DMS 273 (cell line): Measurements from ENCODE around the gene COG5.
"Not testable (repeated sequence)": the region's sequence is repeated elsewhere in the genome, so short reads cannot be mapped to it uniquely, and the experiment has no call there.

Experiments
- DNase-seq: peaks from one replicate; lab custom pipeline; 2025; ENCODE audit not compliant: unreplicated experiment; lab: John Stamatoyannopoulos, UW

COG5 gene

DNA sequence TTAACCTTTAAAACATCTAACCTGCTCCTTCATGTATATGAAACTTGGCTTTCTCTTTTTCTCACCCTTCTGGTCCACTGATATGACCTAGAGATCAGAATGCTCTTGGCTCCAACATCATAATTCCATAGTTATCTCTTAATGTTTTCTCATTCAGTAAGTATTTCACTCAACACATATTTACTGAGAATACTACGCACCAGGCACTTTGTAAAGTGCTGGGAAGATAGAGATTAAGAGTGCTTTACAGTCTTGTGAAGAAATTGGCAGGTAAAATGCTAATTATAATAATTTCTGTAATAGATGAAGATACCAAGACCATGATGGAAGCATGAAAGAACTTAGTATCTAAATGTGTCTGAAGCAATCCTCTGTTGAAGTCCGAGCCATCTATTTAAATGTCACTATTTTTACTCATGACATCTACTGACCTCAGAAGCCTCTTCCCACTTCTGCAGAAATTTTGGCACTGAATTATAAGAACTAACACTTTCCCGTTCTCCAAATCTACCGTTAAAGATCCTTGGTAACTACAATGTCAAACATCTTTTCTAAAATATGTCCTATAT, 278.7 kb downstream of the COG5 start:
- no peak for DNase-seq

DNA sequence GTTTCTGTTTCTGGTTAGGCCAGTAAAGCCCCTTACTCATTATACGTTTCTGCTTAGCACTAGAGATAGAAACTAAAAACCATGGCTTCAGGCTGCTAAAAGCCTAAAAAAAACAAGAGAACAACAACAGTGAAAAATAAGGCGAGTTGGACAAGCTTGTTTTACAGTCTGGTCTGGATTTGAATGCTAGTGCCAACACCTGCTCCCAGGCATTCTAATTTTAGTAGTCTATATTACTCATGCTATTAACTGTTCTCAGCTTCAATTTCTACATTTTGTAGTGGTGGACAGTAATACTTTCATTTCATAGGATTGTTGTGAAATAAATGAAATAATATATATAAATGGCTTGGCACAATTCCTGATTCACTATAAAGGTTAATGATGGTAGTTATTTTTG, 286.4 kb downstream of the COG5 start:
- no peak for DNase-seq

DNA sequence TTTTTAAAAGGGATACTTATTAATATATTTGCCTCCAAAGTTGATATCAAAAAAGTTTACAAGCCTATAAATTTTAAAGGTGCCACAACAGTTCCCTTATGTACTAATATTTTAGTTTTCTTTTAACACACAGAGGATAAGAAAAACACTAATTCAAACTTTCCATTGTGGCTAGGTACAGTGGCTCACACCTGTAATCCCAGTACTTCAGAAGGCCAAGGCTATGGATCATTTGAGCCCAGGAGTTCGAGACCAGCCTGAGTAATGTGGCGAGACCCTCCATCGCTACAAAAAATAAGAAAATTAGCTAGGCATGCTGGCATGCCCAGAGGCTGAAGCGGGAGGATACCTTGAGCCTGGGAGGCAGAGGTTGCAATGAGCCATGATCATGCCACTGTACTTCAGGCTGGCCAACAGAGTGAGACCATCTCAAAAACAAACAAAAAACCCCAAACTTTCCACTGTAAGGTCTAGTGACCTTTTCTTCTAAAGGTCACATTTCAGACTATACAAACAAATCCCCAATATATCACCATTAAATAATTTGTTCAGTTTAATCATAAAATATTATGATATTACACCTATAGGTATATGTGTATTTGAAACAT, 287.4 kb downstream of the COG5 start:
- no peak for DNase-seq

DNA sequence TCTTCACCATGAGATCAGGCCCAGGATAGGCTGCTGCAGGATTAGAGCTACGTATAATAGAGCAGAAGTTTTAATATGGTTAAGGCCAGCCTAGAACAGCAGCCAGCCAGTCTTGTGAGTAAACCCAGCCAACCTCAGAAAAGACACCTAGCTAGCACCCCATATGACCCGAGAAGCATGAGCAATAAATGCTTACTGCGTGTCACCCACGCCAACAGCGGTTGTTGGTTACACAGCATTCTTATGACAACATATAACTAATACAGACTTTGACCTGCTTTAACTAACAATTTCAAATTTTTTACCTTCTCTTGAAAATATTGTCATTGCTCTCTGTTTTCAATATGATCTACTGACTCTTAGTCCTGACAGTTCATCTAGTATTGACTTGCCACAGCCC, 289.2 kb downstream of the COG5 start:
- no peak for DNase-seq

DNA sequence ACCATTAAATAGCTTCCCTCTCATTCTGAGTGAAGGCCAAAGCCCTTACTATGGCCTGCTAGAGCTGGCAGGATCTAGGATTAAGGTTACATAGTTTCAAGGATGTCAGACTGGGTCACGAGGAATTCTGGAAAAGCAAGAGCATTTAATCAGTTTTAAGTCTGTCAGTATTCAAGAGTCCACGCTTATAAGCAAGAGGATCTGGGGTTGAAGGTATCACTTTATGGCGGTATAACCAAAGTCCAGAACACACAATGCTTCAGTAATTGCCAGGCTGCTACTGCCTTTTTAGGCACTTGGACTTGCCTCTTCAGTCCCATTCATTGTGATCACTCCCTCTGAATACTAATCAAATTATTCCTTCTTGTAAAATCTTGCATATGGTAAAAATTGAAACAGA, 293.9 kb downstream of the COG5 start:
- DNase-seq, result no peak

DNA sequence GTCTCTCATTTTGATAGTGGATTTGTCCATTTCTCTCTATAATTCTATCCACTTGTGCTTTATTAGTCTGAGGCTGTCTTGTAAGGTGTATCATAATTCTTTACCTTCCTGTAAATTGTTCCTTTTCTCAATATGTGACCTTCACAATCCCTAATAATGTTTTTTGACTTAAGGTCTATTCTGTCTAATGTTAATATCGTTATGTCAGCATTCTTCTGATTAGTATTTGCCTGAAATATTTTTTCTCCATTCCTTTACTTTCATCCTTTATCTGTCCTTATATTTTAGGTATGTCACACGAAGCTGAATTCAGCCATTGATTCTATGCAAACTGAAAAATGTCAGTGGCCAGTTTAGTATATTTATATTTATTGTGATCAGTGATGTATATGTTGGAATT, 295.1 kb downstream of the COG5 start:
- no peak for DNase-seq

DNA sequence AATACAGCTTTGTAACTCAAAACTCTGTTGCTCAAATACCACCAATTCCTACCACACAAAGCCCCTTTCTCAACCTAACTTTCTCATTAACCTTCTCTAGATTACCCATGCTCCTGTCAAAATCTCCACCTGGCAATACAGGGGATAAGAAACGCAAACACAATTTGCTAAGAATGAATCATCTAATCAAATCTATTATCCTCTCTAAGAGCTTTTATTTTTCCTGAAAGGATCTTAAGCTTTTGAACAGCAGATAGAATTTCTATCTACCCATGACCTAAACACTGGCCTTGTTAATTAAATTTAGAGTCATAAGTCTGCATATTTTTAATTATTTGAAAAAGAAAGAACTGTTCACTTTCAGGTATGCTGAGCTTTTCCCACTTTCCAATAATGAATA, 296.6 kb downstream of the COG5 start:
- DNase-seq, result no peak

DNA sequence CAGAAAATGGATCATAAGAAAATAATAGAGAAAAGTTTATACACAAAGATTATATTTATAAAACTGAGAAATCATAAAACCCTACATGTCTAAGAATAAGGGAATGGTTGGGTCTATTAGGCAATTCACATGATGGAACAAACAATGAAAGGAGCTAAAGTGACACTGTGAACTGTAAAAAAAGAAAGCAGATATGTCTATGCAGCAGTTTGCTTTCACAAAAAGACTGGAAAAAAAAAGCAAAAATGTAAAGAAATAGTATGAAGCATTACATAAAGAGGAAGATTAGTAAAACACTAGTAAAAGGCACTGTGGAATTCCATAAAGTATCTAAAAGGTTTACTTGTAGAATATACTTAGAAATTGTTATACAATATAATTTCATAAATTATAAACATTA, 299.0 kb downstream of the COG5 start:
- DNase-seq, result no peak

DNA sequence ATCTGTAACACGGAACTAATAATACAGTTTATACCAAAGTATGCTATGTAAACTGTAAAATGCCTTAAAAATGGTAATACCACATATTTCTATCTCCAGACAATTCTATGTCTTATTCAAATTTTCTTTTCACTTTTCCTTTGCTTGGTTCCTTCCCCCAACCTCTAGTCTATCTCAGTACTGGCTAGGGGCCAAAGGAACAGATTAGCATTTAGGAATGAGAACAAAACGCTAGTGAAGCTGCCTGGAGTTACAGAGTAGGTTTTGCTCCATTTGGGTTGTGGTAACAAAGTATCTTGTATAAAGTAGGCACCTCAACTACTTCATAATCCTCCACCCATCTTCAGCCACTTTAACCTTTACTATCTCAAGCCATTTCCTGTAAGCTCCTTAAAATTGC, 300.9 kb downstream of the COG5 start:
- peak; percentile 41 for DNase-seq

DNA sequence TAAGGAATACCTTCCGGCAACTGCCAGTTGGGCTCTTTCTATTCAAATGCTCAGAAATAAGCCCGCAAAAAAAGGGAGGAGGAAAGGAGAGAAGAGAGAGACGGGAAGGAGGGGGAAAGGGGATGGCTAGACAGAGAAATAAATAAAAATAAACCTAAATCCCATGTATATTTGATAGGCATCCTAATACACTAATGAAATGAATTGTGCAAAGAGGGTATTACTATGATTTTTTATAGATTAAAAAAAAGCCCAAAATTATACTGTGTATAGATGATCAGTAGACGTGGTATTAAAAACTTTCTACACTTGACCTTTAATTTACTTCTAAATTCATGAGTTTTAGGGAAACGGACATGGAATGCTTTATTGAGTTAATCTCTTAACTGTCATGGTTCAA, 305.0 kb downstream of the COG5 start:
- DNase-seq, result no peak

DNA sequence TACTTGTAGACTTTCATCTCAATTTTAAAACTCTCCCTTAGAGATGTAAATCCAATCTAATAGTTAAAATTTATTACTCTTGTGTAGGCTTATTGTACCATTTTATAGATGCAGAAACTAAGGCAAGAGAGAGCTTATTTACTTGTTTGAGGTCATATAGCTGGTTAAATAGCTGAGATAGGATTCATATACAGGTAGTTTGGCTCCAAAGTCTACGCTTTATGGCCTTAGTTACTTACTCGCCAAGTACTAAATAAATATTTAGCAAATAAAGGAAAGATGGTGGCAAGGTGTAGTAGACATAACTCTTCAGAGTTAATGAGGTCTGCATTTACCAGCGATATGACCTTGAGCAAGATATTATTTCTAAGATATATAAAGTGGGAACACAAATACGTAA, 308.1 kb downstream of the COG5 start:
- no peak for DNase-seq

DNA sequence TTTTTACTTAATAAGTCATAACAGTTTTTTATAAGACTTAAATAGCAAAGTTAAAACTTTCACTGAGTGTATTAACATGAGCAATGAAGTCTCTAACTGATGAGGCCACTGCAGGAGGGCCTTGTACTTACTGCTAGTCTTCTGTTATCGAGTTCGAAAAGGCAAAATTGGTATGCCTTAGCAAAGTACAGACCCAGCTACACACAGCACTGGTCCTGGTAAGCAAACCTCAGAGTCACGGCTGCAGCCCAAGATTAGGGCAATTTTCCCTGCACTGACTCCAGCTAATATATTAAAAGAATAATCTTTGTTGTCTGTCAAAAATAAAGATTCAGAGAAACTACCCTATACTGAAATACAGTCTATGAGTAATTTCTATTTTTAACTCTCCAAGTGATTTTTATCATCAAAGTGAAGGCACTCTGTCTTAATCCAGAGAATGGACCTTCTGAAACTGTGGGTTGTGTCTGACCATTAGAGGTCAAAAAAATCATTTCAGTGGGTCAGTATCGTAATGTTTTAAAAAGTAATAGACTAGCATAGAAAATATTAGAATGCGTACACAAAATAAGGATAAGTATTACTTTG, 309.2 kb downstream of the COG5 start:
- DNase-seq, result no peak

DNA sequence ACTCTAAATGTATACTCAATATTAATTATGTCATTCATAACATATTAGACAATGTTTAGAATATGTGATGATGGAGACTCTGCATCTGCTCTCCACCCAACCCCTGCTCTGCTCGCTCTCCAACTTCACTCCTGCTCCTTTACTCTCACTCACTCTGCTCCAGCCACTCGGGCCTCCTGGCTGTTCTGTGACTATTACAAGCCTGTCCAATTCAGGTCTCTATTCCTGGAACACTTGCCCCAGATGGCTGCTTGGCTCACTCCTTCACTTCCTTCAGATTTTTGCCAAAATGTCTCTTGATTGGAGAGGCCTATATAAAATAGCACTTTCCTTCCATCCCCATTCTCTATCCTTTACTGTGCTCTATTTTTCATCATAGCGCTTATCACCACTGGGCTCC, 310.1 kb downstream of the COG5 start:
- no peak for DNase-seq

DNA sequence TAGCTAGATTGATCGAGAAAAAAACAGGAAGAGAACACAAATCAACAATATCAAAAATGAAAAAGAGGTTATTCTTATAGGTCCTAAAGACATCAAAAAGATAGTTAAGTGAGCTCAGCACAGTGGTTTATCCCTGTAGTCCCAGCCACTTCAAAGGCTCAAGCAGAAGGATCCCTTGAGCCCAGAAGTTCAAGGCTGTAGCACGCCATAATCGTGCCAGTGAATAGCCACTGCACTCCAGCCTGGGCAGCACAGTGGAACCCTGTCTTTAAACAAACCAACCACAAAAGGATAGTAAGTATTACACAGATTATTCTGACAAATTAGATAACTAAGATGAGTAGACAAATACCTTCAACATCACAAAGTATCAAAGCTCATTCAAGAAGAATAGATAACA, 311.8 kb downstream of the COG5 start:
- DNase-seq, result no peak

DNA sequence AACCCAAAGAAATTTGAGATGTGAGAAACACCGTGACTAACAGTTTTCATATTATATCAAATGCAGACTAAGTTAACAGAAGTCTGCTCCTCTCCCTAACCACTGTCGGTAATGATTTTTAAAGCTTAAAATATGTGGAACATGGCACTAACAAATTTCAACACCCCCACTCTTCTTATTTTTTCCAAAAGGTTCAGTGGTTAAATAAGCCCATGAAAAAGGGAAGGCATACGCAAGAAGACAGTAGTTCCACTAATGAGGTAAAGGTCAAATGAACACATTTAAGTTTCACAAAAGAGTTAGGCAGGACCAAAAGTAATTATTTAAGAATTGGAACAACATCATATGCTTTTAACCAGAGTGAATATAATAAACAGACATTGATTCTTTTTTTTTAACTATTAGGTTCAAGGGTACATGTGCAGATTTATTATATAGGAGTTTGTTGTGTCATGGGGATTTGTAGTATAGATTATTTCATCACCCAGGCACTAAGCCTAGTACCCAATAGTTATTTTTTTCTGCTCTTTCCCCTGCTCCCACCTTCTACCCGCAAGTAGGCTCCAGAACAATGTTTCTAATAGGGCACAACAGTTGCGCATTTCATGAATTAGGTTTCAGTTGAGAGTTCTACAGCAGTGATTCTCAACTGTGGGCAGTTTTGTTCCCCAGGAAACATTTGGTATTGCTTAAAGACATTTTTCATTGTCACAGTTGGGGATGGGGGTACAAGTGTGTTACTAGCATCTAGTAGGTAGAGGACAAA, 315.0 kb downstream of the COG5 start:
- no peak for DNase-seq

DNA sequence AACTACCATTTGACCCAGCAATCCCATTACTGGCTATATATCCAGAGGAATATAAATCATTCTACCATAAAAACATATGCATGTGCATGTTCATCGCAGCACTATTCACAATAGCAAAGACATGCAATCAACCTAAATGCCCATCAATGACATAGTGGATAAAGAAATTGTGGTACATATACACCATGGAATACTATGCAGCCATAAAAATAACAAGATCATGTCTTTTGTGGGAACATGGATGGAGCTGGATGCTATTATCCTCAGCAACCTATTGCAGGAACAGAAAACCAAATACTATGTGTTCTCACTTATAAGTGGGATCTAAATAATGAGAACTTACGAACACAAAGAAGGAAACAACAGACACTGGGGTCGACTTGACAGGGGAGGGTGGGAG, 316.9 kb downstream of the COG5 start:
- DNase-seq, result not testable (repeated sequence)

DNA sequence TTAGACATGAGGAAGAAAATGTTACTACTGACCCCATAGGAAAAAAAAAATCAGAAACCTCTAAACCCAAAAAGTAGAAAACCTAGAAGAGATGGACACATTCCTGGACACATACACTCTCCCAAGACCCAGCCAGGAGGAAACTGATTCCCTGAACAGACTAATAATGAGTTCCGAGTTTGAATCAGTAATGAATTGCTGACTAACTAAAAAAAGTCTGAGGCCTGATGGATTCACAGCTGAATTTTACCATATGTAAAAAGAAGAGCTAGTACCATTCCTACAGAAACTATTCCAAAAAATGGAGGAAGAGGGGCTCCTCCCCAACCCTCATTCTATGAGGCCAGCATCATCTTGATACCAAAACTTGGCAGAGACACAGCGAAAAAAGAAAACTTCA, 319.1 kb downstream of the COG5 start:
- no peak for DNase-seq

DNA sequence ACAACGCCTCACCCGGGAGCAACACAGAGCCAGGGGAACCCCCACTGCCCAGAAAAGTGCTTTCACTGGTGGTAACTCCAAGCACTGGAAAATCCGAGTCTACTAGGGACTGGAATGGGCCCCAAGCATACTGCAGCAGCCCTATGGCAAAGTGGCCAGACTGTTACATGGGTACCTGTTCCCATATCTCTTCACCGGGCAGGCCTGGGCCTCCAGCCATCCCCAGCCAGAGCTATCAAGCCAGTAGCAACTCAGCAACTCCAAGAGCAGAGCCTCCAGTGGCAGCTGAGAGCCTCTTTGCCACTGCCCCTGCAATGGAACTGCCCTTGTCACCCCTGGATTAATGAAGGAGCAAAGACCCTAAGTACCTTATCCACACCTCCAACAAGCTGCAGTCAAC, 321.5 kb downstream of the COG5 start:
- DNase-seq, result no peak

DNA sequence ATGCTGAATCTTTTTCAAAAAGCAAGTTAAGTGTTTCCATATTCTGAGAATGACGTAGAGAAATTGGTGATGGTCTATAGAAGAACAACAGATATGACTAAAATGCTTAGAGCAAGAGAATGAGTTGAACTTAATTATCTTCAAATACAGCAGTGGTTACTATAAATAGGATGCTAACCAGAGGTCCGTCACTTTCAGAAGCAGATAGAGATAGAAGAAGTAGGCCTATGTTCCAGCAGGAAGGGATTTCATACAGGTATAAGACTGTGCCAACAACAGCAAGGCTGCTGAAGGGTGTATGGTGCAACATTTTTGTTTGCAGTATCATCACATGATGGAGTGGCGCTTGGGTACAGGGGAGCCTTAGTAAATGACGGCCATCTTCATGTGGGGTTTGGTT, 326.3 kb downstream of the COG5 start:
- DNase-seq, result no peak

DNA sequence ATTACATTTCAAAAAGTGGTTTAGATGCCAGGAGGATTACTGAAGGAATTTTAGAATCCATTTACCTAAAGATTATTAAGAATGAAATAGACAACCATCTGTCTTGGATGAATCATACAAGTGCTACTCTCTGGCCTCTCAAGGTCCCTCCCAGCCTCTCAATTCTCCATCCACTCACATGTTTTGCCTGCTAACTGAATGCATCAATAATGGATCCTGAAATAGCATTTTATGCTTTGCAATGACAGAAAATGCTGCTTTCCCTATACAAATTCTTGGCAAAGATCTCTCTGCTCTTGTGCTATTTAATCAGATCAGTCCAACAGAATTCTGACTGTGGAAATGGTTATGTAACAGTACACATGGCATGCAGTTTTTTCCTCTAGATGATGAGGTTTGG, 326.9 kb downstream of the COG5 start:
- DNase-seq, result no peak

DNA sequence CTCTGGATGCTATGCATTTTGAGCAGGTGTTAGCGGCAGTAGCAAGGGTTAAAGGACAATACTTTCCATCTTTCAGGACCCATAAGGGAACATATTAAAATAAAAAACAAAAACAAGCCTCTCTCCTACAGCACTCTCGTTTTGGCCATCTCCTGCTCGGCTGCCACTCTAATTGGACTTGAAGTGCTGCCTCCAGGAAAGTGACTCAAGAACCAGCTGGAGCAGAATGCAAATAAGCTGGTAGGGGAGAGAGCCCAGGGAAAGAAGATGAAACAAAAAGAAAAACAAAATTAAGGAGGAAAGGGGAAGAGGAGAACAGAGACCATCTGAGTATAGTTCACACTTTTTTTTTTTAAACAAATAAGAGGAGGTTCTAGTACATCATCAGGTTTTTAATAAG, 329.3 kb downstream of the COG5 start:
- peak; percentile 32 for DNase-seq

DNA sequence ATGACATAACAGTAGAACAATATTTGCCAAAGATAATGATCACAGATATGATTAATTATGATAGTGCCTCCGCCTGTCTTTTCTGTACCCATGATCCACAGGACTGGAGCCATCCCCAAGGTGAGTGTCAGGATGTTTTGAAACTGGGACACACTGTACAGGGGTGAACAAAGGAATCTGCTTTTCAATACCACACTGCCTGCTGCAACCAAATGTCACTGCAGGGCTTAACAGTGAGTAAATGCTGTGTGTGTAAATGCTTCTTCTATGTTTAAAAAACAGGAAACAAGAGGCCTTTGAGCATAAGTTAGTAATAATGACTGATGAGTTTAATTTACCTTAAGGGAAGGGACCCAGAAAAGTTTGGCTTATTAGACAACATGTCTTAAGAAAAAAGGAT, 329.7 kb downstream of the COG5 start:
- no peak for DNase-seq
